GM12878 (cell line): Measurements from ENCODE around the gene KAZN. TPM values are rescaled to one million over a fixed set of nuclear protein-coding genes. Genes with fewer than 3 reads are reported as not detected.

Source experiments
- ATAC-seq: fragments of 200-7000 bp; cut with Tn5 transposase; 3 replicates; pipeline ENCODE4 v1.9.1; 2020; ENCODE audit warnings: mild to moderate bottlenecking, moderate library complexity
- BruUV-seq: library from RNA; stranded (reverse); fragments of 400-500 nt; replicated peaks from 2 replicates; lab custom pipeline; 2021; lab: Mats Ljungman, UMichigan
- CTCF ChIA-PET: fragments of 300-600 bp; sonication (Branson Sonifier 250); formaldehyde crosslinking; extraction: SDS; loops from one replicate; lab custom pipeline; 2021; ENCODE audit warnings: inconsistent platforms; lab: Yijun Ruan, JAX
- POLR2A ChIA-PET: fragments of 350-600 bp; formaldehyde crosslinking; extraction: SDS; loops from one replicate; lab custom pipeline; 2021; ENCODE audit warnings: inconsistent platforms; lab: Charles Lee
- RAD21 ChIA-PET: fragments of 300-600 bp; sonication (Branson Sonifier 250); formaldehyde crosslinking; loops from one replicate; lab custom pipeline; 2023; ENCODE audit warnings: antibody characterized with exemption; ENCODE audit not compliant: unreplicated experiment; lab: Charles Lee
- SMC1A ChIA-PET: fragments of 300-600 bp; sonication (Branson Sonifier 250); formaldehyde crosslinking; loops from one replicate; lab custom pipeline; 2023; ENCODE audit not compliant: unreplicated experiment, uncharacterized antibody; lab: Charles Lee
- DNase-seq: peaks from one replicate; pipeline ENCODE4 v3.0.0-alpha.2; 2011; ENCODE audit warnings: low read depth, low spot score
- FAIRE-seq: peaks from 3 replicates; lab custom pipeline; 2011; peaks lifted over from hg19 to GRCh38; lab: Jason Lieb, UNC
- H2AFZ ChIP-seq: 2 replicates; pipeline ENCODE4 v1.6.0; 2011; ENCODE audit warnings: low read depth, low read length, control low read depth; ENCODE audit not compliant: control insufficient read depth
- H3K27ac ChIP-seq: 2 replicates; pipeline ENCODE4 v1.5.1; 2011; ENCODE audit warnings: control low read depth; ENCODE audit not compliant: control insufficient read depth, insufficient read depth
- H3K27me3 ChIP-seq, 2 experiments: replicated peaks in 1 of 2; 2 replicates each; pipeline versions ENCODE4 v1.6.0 to v1.6.1; 2011; ENCODE audit warnings: low read length in 1 of 2; ENCODE audit not compliant: control insufficient read depth in 2 of 2, insufficient read depth in 2 of 2
- H3K36me3 ChIP-seq, 2 experiments: 2 replicates each; pipeline ENCODE4 v1.5.1; 2011; ENCODE audit warnings: low read length in 1 of 2; ENCODE audit not compliant: control insufficient read depth in 2 of 2, insufficient read depth in 2 of 2
- H3K4me1 ChIP-seq: 2 replicates; pipeline ENCODE4 v1.6.1; 2011; ENCODE audit warnings: mild to moderate bottlenecking, low read length, moderate library complexity, mixed read lengths; ENCODE audit not compliant: control insufficient read depth, insufficient read depth
- H3K4me2 ChIP-seq: 2 replicates; pipeline ENCODE4 v1.6.0; 2011; ENCODE audit warnings: control low read depth; ENCODE audit not compliant: control insufficient read depth, insufficient read depth
- H3K4me3 ChIP-seq: fragments of 200-600 bp; sonication (generic); 2 replicates; pipeline ENCODE4 v1.5.1; 2016
- H3K79me2 ChIP-seq: 2 replicates; pipeline ENCODE4 v1.6.0; 2011; ENCODE audit warnings: low read length; ENCODE audit not compliant: control insufficient read depth, insufficient read depth
- H3K9ac ChIP-seq: 2 replicates; pipeline ENCODE4 v1.8.0; 2011; ENCODE audit warnings: low read length, control low read depth, mixed read lengths; ENCODE audit not compliant: control insufficient read depth, insufficient read depth
- H3K9me3 ChIP-seq: replicated peaks from 3 replicates; pipeline ENCODE4 v1.5.1; 2011; ENCODE audit warnings: mild to moderate bottlenecking, low read length; ENCODE audit not compliant: control insufficient read depth, insufficient read depth
- H4K20me1 ChIP-seq: 2 replicates; pipeline ENCODE4 v1.6.0; 2011; ENCODE audit not compliant: control insufficient read depth, insufficient read depth
- BCL11A ChIP-seq: IDR thresholded peaks from 2 replicates; pipeline ENCODE4 v1.6.1; 2011; ENCODE audit warnings: low read depth, low read length
- CBFB ChIP-seq: IDR thresholded peaks from 2 replicates; pipeline ENCODE4 v1.6.1; 2016; ENCODE audit warnings: antibody characterized with exemption, low read depth
- FOS ChIP-seq: IDR thresholded peaks from 3 replicates; pipeline ENCODE4 v1.6.1; 2011; ENCODE audit warnings: borderline replicate concordance; ENCODE audit not compliant: insufficient read length; ENCODE audit errors: extremely low read depth
- KLF5 ChIP-seq: fragments of 450-650 bp; IDR thresholded peaks from 2 replicates; pipeline ENCODE4 v1.6.1; 2014; ENCODE audit warnings: mild to moderate bottlenecking; ENCODE audit not compliant: partially characterized antibody
- MLLT1 ChIP-seq: fragments of 450-650 bp; IDR thresholded peaks from 2 replicates; pipeline ENCODE4 v1.6.1; 2016; ENCODE audit warnings: mild to moderate bottlenecking
- ZNF274 ChIP-seq: IDR thresholded peaks from one replicate; pipeline ENCODE4 v1.8.0; 2011; ENCODE audit not compliant: insufficient read length, insufficient read depth
- WGBS: methylation state at CpG from one replicate; pipeline ENCODE4 v1.1.6; 2016; ENCODE audit warnings: low lambda C conversion rate; ENCODE audit not compliant: insufficient replicate concordance, insufficient coverage; ENCODE audit errors: missing lambda C conversion rate; 5-methylcytosine and 5-hydroxymethylcytosine counted together
- in situ Hi-C: fragments of 300-500 bp; cut with MboI; formaldehyde crosslinking; loops from 9 replicates; pipeline ENCODE4 v1.14.3; 2018; ENCODE audit warnings: mixed read lengths
- intact Hi-C: fragments of 100-400 bp; cut with micrococcal nuclease; formaldehyde crosslinking; loops from one replicate; pipeline ENCODE4 v1.14.2; 2022; ENCODE audit not compliant: unreplicated experiment
- polyA plus RNA-seq, 11 experiments: library from polyadenylated mRNA; depleted of rRNA in 4 of 11; unstranded in 6 of 11; stranded (reverse) in 5 of 11; fragments of >200 nt; fragmentation: Nextera tagmentation in 4 of 11; fragmentation: Illumina TruSeq in 1 of 11; extraction: Ambion mirVana in 4 of 11; extraction: Trizol in 1 of 11; gene quantifications; 1 replicate in 1 of 11; 2 replicates in 10 of 11; pipeline versions ENCODE4 v1.2.1 to v1.2.3, GENCODE V29; 2011 to 2016; ENCODE audit warnings: inconsistent platforms in 2 of 11, missing spikeins in 2 of 11, low read depth in 1 of 11
- total RNA-seq, 4 experiments: library from RNA; depleted of rRNA in 3 of 4; stranded (reverse); fragments of >200 nt in 3 of 4; fragmentation: Illumina TruSeq in 1 of 4; extraction: Trizol in 1 of 4; gene quantifications; 2 replicates each; pipeline versions ENCODE4 v1.2.1 to v1.2.3, GENCODE V29; 2013 to 2021

Gene KAZN
- total and polyA plus RNA-seq, 10 of the 15 experiments (the other 5 are each of a cell fraction or from before 2014, with no cell fraction given), result 0.72 to 4.0 (median 1.2) TPM

GRCh38 chr1:14800500-14801076 is 202.1 kb downstream of the KAZN start:
- ATAC-seq (no peak), FAIRE-seq (no peak), DNase-seq (no peak)
- WGBS, result 15% methylated on average over 7 of the region's 9 CpGs
- no peaks in the 10 kb centered on the region for H3K36me3 ChIP-seq
- no peak overlapping the region for H3K4me3 ChIP-seq
- TF ChIP-seq FOS (no peak), ZNF274 (no peak), KLF5 (no peak), BCL11A (no peak), CBFB (no peak), MLLT1 (no peak)
- POLR2A ChIA-PET, result interaction anchor here (0.6 kb wide), 1 partner anchor 877 kb away, joined by 8 read pairs; no protein-coding TSS in a partner anchor
- no peaks in the 10 kb centered on the region for H3K79me2 ChIP-seq
- H3K9me3 ChIP-seq, result no peaks in the 10 kb centered on the region
- H3K9ac ChIP-seq, result no peak overlapping the region
- SMC1A ChIA-PET, result no interaction called here
- no TSS peak for BruUV-seq
- in situ Hi-C loops, result no loop called here
- H3K27me3 ChIP-seq, result no peaks in the 10 kb centered on the region; a peak in 2 of 4 replicates
- no peaks in the 10 kb centered on the region for H4K20me1 ChIP-seq
- CTCF ChIA-PET, result no interaction called here
- H3K4me1 ChIP-seq, result no peaks in the 10 kb centered on the region
- no peak overlapping the region for H2AFZ ChIP-seq
- H3K4me2 ChIP-seq, result no peak overlapping the region
- RAD21 ChIA-PET, result no interaction called here
- intact Hi-C loops, result no loop called here
- no peak overlapping the region for H3K27ac ChIP-seq
